DMS53 treated with DMSO at 0.1 percent for 48 hours (cell line): ENCODE results near the gene HAPSTR1.
"Not testable (repeated sequence)": the region's sequence is repeated elsewhere in the genome, so short reads cannot be mapped to it uniquely, and the experiment has no call there.

ENCODE experiments used
- DNase-seq: peaks from one replicate; lab custom pipeline; 2025; ENCODE audit not compliant: unreplicated experiment; lab: John Stamatoyannopoulos, UW

Gene HAPSTR1, protein sequence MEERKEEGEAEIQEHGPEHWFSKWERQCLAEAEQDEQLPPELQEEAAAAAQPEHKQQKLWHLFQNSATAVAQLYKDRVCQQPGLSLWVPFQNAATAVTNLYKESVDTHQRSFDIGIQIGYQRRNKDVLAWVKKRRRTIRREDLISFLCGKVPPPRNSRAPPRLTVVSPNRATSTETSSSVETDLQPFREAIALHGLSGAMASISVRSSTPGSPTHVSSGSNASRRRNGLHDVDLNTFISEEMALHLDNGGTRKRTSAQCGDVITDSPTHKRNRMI

DNA sequence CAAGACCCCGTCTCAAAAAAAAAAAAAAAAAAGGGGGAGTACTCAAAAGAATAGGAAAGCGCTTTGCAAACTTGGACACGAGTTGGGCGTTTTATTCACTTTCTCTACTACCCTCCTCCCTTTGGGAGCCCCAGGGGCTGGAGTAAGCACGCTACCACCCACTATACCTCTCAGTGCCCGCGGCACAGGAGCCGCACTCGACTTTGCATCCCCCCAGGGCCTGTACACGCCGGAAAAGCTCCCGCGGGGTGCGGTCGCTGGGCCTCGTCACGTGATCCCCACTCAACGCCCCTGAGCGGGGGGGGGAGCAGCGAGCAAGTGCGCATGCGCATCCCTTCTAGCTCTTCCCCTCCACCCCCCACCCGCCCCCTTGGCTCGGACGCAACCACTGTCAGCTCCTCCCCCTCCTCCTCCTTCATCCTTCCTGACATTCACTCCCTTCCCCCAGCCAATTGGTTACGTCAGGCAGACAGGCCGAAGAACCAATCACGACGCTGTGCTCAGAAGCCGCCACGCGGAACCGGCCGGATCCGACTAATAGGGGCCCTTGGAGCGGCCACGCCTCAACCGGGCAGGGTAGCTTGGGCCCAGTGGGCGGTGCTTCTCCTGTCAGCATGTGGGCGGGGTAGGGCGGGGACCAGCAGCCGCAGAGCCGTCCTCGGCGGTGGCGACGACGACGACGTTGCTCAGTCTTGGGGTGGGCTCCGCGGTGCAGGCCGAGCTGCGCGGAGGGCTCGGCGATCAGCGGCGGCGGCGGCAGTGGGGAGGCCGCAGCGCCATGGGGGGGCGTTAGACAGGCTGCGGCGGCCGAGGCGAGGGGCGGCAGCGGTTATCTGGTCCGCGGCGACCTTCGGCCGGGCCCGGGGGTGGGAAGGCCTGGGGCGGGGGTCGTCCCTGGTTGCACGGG lies at the start of gene HAPSTR1:
TSS of gene HAPSTR1 (plus strand) at position 685 of the 907 bp plus-strand sequence. CDS start 401 bp downstream, outside the sequence.
- peak; percentile 95 for DNase-seq

DNA sequence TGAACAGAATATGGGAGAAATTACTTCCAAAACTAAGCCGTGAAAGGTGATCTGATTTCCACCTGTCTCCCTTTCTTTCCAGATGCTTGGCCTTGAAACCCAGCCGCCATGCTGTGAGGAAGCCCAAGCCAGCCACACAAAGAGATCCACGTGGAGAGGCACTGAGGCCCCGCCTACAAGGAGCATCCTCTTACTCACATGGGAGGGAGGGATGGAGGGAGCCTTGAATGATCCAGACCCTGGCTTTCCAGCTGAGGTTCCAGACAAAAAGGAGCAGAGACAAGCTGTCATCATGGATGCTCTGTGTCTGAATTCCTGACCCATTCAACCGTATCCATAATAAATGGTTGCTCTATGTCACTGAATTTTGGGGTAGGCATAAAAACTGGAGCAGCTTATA lies 48.9 kb upstream of the HAPSTR1 start:
- no peak for DNase-seq

DNA sequence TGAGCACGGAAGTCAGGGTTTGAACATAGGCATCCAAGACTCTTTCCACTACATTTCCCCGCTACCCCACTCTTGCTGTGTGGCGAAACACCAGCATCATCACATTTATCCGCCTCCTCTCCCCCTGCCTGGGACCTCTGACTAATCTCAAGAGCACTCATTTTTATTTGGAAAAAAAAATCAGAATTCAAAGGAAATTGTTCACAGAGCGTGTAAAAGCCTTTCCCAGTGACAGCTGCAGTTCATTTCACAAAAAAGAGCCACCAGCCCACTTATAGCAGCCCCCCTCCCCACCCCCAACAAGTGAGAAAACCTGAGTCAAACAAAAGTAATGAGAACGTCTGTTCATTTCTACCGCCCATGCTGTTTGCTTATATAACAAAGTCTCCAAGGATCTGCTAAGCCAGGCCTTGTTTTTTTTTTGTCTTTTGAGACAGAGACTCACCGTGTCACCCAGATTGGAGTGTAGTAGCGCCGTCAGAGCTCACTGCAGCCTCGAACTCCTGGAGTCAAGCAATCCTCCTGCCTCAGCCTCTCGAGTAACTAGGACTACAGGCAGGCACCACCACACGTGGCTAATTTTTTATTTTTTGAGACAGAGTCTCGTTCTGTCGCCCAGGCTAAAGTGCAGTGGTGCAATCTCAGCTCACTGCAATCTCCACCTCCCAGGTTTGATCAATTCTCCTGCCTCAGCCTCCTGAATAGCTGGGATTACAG lies 48.3 kb upstream of the HAPSTR1 start:
- no peak for DNase-seq

GRCh38 chr16:9045562-9045961 lies 45.9 kb upstream of the HAPSTR1 start:
- not testable (repeated sequence) for DNase-seq

- no peak for DNase-seq
These were observed 44.8 kb upstream of the HAPSTR1 start for GRCh38 chr16:9046667-9047055.

GRCh38 chr16:9047689-9048301 lies 43.6 kb upstream of the HAPSTR1 start:
- peak; percentile 89 for DNase-seq

DNA sequence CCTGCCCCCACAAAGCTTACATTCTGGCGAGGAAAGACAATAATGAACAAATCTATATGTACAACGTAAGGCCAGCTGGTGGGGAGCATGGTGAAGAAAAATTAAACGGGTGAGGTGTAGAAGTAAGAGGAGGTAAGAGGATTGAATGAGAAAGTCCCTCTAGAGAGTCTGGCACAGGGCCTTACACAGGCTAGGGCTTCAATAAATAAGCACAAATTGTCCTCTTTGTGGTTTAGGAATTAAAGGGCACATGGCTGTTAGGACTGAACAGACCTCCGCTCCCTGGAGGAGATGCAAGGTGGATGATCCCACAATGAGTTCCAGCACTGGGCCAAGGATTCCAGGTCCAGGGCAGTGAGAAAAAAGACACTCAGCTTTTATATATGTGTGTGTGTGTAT lies 43.1 kb upstream of the HAPSTR1 start:
- no peak for DNase-seq

DNA sequence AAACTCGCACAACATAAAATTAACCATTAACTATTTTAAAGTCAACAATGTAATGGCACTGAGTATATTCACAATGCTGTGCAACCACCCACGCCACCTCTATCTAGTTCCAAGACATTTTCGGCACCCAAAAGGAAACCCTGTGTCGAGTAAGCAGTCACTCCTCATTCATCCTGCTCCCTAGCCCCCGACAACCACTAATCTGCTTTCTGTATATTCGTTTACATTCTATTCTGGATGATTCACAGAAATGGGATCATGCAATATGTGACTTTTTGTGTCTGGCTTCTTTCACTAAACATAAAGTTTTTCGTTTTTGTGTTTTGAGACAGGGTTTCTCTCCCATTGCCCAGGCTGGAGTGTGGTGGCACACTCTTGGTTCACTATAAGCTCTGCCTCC lies 42.2 kb upstream of the HAPSTR1 start:
- DNase-seq = no peak

DNA sequence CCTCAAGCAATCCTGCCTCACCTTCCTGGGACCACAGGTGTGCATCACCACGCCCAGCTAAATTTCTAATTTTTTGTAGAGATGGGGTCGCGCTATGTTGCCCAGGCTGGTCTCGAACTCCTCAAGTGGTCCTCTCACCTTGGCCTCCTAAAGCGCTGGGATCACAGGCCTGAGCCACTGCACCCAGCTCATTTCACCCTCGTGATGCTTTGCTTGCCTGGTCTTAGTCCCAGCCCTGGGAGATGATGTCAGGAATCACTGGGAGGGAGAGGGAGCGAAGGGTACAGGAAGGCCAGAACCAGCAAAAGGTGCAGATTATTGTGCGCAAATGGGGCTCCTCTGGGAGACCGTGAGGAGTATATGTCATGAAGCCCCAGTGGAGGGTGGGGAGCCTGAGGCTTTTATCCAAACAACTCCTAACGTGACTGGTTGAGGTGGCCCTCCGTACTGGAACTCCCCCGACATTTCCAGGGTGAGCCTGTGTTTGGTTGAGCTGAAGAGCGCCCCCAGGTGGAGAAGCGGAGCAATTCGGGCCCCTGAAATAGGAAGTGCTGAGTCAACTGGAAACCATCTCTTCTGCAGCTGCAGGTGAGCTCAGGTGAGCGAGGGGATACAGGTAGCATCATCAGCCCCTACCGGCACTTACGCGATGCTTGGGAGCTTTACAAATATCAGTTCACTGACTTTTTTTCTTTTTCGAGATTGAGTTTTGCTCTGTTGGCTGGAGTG lies 41.2 kb upstream of the HAPSTR1 start:
- DNase-seq = no peak

DNA sequence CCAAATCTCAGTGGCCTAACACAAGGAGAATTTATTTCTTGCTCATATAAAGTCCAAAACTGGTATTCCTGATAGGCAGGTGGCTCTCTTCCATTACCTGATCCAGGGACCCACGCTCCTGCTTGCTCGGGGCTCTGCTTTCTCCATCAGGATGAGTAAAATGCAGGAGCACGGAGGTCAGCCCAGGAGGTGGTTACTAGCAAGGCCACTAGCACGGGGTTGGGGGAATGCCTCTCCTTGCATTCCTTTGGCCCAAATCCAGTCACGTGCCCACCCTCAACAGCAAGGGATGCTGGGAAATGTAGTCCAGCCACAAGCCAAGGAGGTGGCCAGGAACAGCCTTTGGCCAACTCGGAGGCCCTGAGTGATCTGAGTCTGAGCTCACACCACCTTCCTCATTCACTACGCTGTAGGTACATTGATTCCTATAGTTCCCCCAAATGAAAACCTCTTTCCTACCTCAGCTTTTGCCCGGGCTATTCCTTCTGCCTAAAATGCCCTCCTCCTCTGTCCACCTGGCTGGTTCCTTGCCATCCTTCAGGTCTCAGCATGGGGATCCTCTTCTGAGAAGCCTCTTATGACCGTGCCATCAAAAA lies 38.3 kb upstream of the HAPSTR1 start:
- peak; percentile 28 for DNase-seq

DNA sequence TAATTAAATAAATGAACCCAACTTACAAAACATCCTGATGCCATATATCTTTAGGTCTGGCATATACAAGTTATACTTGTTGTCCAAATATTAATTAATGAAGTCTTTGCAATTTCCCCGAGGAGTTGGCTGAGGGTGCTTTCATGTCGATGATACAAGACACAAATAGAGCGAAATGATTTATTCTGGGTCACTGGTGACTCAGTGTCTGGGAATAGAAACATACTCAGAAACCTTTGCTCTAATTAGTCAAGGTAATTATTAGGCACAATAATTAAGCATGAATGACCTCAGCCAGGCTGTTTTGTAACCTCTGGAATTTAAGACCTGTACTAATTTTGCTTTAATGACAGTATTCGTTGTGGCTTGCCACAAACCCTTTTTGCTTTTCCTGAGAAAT lies 37.0 kb upstream of the HAPSTR1 start:
- DNase-seq = no peak

GRCh38 chr16:9055115-9055514 lies 36.3 kb upstream of the HAPSTR1 start:
- no peak for DNase-seq

- no peak for DNase-seq
These were observed 35.8 kb upstream of the HAPSTR1 start for GRCh38 chr16:9055661-9056060.

DNA sequence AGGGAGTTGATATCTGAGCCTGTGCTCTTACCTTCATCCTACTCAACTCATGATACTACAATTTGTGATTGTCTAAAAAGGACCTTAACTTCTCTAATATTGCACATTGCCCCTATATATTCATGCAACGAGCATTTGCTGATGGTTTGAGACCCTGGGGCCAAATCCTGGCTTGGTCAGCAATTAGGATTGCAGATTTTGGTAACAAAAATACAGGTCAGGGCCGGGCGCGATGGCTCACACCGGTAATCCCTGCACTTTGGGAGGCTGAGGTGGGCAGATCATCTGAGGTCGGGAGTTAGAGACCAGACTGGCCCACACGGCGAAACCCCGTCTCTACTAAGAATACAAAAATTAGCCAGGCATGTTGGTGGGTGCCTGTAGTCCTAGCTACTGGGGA lies 35.4 kb upstream of the HAPSTR1 start:
- DNase-seq = no peak

DNA sequence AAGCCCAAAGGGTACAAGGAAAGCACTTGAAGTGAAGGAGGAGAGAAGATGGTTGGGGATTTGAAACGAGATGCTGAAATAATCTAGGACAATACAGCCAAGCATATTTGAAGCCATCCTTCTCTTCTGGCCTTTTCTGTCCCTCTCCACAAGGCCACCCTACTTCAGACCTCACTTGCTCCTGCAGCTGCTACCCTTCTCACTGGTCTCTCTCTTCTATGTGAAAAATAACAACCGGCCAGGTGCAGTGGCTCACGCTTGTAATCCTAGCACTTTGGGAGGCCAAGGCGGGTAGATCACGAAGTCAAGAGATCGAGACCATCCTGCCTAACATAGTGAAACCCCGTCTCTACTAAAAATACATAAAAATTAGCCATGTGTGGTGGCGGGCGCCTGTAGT lies 33.2 kb upstream of the HAPSTR1 start:
- no peak for DNase-seq

DNA sequence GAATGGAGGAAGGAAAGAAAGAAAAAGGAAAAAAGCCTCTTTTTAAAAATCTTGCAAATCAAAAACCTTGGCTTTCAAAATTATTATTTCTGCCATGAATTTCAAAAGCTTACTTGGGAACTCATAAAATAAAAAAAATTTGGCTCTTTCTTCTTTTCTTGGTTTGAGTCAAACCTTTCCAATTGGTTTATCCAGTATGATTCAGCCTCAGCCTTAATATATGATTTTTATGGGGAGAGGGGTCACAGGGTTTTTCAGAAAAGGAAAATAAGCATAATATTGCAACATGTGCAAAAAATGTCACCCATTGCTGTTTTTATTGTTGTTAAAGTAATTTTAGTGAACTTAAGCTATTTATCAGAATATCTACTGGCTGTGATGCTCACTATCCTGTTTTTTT lies 31.2 kb upstream of the HAPSTR1 start:
- no peak for DNase-seq

DNA sequence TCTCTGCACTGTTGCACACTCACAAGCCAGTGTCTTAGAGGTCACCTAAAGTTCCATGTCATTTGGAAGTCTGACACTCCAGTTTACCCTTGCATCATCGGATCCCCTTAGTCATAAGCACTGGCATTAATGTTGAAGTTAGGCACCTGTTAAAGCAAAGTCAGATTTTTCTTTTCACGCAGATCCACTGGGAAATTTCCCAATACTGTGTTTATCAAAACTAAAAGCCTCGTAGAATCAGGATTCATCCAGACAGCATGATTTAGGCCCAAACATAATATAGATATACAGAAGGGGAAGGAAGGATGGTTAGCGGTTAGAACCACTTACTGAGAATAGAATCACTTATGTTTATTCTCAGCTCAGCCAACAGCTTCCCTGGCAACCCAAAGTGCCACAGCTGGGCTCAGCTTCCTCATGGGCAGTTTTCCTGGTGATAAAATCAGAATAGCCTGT lies 30.1 kb upstream of the HAPSTR1 start:
- DNase-seq = no peak

- no peak for DNase-seq
These were observed 29.1 kb upstream of the HAPSTR1 start for GRCh38 chr16:9062301-9062700.

DNA sequence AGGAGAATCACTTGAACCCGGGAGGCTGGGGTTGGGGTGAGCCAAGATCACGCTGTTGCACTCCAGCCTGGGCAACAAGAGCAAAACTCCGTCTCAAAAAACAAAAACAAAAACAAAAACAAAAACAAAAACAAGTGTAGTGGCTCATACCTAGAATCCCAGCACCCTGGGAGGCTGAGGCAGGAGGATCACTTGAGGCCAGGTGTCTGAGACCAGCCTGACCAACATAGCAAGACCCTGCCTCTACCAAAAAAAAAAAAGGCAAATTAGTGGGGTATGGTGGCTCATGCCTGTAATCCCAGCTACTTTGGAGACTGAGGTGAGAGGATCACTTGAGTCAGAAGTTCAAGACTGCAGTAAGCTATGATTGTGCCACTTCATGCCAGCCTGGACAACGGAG lies 26.4 kb upstream of the HAPSTR1 start:
- DNase-seq = no peak

DNA sequence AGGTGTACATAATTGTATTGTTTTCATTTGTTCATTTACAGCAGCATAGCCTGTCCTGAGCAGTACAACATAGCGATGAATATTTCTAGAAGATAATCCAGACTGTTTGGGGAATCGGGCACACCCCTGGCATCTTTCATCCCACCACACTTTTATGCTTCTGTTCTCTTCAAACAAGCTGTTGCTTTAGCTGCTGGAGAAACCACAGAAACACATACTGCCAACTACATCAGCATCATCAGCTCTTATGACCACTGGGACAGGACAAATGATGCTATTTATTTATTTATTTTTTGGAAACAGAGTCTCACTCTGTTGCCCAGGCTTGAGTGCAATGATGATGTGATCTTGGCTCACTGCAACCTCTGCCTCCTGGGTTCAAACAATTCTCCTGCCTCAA lies 22.6 kb upstream of the HAPSTR1 start:
- no peak for DNase-seq
